22Rv1 (cell line): Measurements from ENCODE around the gene PPP1CC.

Source experiments
- ZFX ChIP-seq: fragments of 450-650 bp; IDR thresholded peaks from 2 replicates; pipeline ENCODE4 v1.6.1; 2017; ENCODE audit warnings: antibody characterized with exemption, borderline replicate concordance
- TF ChIP-seq, protein P1 (sequence below): fragments of 450-650 bp; IDR thresholded peaks from 2 replicates; pipeline ENCODE4 v1.5.1; 2017; ENCODE audit warnings: mild to moderate bottlenecking

GRCh38 chr12:110704231-110704630 lies 38.5 kb downstream of the PPP1CC start:
- TF ChIP-seq, protein P1, sequence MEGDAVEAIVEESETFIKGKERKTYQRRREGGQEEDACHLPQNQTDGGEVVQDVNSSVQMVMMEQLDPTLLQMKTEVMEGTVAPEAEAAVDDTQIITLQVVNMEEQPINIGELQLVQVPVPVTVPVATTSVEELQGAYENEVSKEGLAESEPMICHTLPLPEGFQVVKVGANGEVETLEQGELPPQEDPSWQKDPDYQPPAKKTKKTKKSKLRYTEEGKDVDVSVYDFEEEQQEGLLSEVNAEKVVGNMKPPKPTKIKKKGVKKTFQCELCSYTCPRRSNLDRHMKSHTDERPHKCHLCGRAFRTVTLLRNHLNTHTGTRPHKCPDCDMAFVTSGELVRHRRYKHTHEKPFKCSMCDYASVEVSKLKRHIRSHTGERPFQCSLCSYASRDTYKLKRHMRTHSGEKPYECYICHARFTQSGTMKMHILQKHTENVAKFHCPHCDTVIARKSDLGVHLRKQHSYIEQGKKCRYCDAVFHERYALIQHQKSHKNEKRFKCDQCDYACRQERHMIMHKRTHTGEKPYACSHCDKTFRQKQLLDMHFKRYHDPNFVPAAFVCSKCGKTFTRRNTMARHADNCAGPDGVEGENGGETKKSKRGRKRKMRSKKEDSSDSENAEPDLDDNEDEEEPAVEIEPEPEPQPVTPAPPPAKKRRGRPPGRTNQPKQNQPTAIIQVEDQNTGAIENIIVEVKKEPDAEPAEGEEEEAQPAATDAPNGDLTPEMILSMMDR, result no peak
- no peak for TF ChIP-seq ZFX
